K562 (cell line): ENCODE data around the gene DDX54. TPM values are rescaled to one million over a fixed set of nuclear protein-coding genes. Genes with fewer than 3 reads are reported as not detected.
A peak's percentile ranks its signal among the peaks of the same experiment; 100 is the strongest.
"Not testable (repeated sequence)": the region's sequence is repeated elsewhere in the genome, so short reads cannot be mapped to it uniquely, and the experiment has no call there.

Source experiments
- ATAC-seq: fragments of 200-7000 bp; cut with Tn5 transposase; 3 replicates; pipeline ENCODE4 v1.9.1; 2020; ENCODE audit warnings: moderate library complexity
- BruUV-seq: library from RNA; stranded (reverse); fragments of 400-500 nt; replicated peaks from 2 replicates; lab custom pipeline; 2021; lab: Mats Ljungman, UMichigan
- CTCF ChIA-PET: fragments of 300-600 bp; formaldehyde crosslinking; extraction: SDS; loops from one replicate; lab custom pipeline; 2021; ENCODE audit warnings: low intra/inter-chr PET ratio; lab: Yijun Ruan, JAX
- POLR2A ChIA-PET: fragments of 300-600, 350-650 bp; sonication (Branson Sonifier 250); formaldehyde crosslinking; extraction: SDS; loops from one replicate; lab custom pipeline; 2021; ENCODE audit warnings: antibody characterized with exemption, inconsistent platforms; lab: Yijun Ruan, JAX
- DNase-seq, 4 experiments: peaks; one replicate each; pipeline versions ENCODE4 v3.0.0 to v3.0.0-alpha.2; 2011 to 2018; ENCODE audit warnings: low spot score in 3 of 4, mixed read lengths in 3 of 4; ENCODE audit errors: extremely low read depth in 1 of 4
- FAIRE-seq: peaks from 2 replicates; lab custom pipeline; 2011; peaks lifted over from hg19 to GRCh38; lab: Jason Lieb, UNC
- H2AFZ ChIP-seq: 2 replicates; pipeline ENCODE4 v1.6.0; 2011; ENCODE audit warnings: low read depth, low read length, control low read depth, inconsistent platforms
- H3K27ac ChIP-seq: fragments of 200-600 bp; 3 replicates; pipeline ENCODE4 v1.8.0; 2011; ENCODE audit warnings: low read depth, mild to moderate bottlenecking, control low read depth, inconsistent platforms, low read length, moderate library complexity, mixed read lengths; ENCODE audit errors: extremely low read depth
- H3K27me3 ChIP-seq, 2 experiments: fragments of 300-600 bp in 1 of 2; 2 replicates in 1 of 2; 3 replicates in 1 of 2; pipeline versions ENCODE4 v1.6.0 to v1.8.0; 2011; ENCODE audit warnings: inconsistent platforms in 2 of 2, low read length in 2 of 2, mild to moderate bottlenecking in 1 of 2, mixed read lengths in 1 of 2, moderate library complexity in 1 of 2; ENCODE audit not compliant: control insufficient read depth in 2 of 2, insufficient read depth in 2 of 2
- H3K36me3 ChIP-seq: fragments of 300-600 bp; 3 replicates; pipeline ENCODE4 v1.8.0; 2011; ENCODE audit warnings: mild to moderate bottlenecking, low read length, inconsistent platforms; ENCODE audit not compliant: control insufficient read depth, insufficient read depth
- H3K4me1 ChIP-seq, 2 experiments: fragments of 200-600 bp in 1 of 2; replicated peaks in 1 of 2; 2 replicates in 1 of 2; 3 replicates in 1 of 2; pipeline versions ENCODE4 v1.5.1 to v1.8.0; 2011; ENCODE audit warnings: inconsistent platforms in 2 of 2, low read length in 2 of 2, mild to moderate bottlenecking in 1 of 2, mixed read lengths in 1 of 2, moderate library complexity in 1 of 2; ENCODE audit not compliant: control insufficient read depth in 2 of 2, insufficient read depth in 2 of 2
- H3K4me2 ChIP-seq: 2 replicates; pipeline ENCODE4 v1.6.1; 2011; ENCODE audit warnings: low read length, control low read depth, inconsistent platforms, mixed read lengths; ENCODE audit not compliant: insufficient read depth
- H3K4me3 ChIP-seq: fragments of 200-600 bp; sonication (generic), shearing (Covaris generic); 2 replicates; pipeline ENCODE4 v1.5.1; 2016; ENCODE audit warnings: control low read depth, inconsistent platforms
- H3K79me2 ChIP-seq: fragments of 200-600 bp; 3 replicates; pipeline ENCODE4 v1.8.0; 2011; ENCODE audit warnings: low read length, inconsistent platforms; ENCODE audit not compliant: control insufficient read depth, insufficient read depth
- H3K9ac ChIP-seq, 2 experiments: 2 replicates each; pipeline versions ENCODE4 v1.6.0 to v1.6.1; 2011; ENCODE audit warnings: low read depth in 2 of 2, low read length in 2 of 2, control low read depth in 1 of 2, inconsistent platforms in 1 of 2, mild to moderate bottlenecking in 1 of 2, mixed read lengths in 1 of 2; ENCODE audit not compliant: insufficient read depth in 1 of 2
- H3K9me1 ChIP-seq: one replicate; pipeline ENCODE4 v1.6.0; 2011; ENCODE audit warnings: inconsistent platforms, mild to moderate bottlenecking, low read length, moderate library complexity; ENCODE audit not compliant: control insufficient read depth, insufficient read depth
- H3K9me3 ChIP-seq: replicated peaks from 2 replicates; pipeline ENCODE4 v1.5.1; 2011; ENCODE audit warnings: low read depth, low read length, inconsistent platforms; ENCODE audit not compliant: control insufficient read depth, insufficient read depth
- H4K20me1 ChIP-seq: replicated peaks from 2 replicates; pipeline ENCODE4 v1.6.1; 2011; ENCODE audit warnings: low read length, inconsistent platforms, mixed read lengths; ENCODE audit not compliant: control insufficient read depth, insufficient read depth
- KLF1 ChIP-seq: fragments of 450-650 bp; IDR thresholded peaks from 2 replicates; pipeline ENCODE4 v1.6.1; 2016; ENCODE audit warnings: missing genetic modification characterization, missing compliant biosample characterization
- RBM25 ChIP-seq: fragments of 200-400 bp; formaldehyde crosslinking; IDR thresholded peaks from 2 replicates; pipeline ENCODE4 v1.6.1; 2018; ENCODE audit warnings: low read length, low read depth, moderate library complexity; ENCODE audit not compliant: severe bottlenecking
- ZNF146 ChIP-seq: IDR thresholded peaks from one replicate; pipeline ENCODE4 v1.6.1; 2018; ENCODE audit warnings: missing compliant biosample characterization; ENCODE audit not compliant: unreplicated experiment
- WGBS: fragments of 100-300 bp; shearing (Covaris generic); methylation state at CpG from one replicate; pipeline ENCODE4 v1.1.6; 2016; ENCODE audit warnings: low coverage, mixed read lengths; ENCODE audit not compliant: insufficient coverage; ENCODE audit errors: missing lambda C conversion rate; 5-methylcytosine and 5-hydroxymethylcytosine counted together
- in situ Hi-C: fragments of 300-500 bp; cut with MboI; formaldehyde crosslinking; loops from 4 replicates; pipeline ENCODE4 v1.15.0; 2018; ENCODE audit warnings: inconsistent platforms, mixed read lengths
- intact Hi-C: fragments of 100-400 bp; cut with micrococcal nuclease; formaldehyde crosslinking; loops from 2 replicates; pipeline ENCODE4 v1.14.2; 2022
- polyA plus RNA-seq, 8 experiments: library from polyadenylated mRNA; depleted of rRNA in 4 of 8; stranded (reverse) in 5 of 8; unstranded in 3 of 8; fragments of >200 nt; fragmentation: Nextera tagmentation in 2 of 8; fragmentation: Illumina TruSeq in 1 of 8; extraction: Ambion mirVana in 2 of 8; extraction: Trizol in 1 of 8; gene quantifications; 2 replicates each; pipeline versions ENCODE4 v1.2.1 to v1.2.3, GENCODE V29; 2011 to 2014; ENCODE audit warnings: inconsistent platforms in 1 of 8, missing spikeins in 1 of 8
- total RNA-seq, 7 experiments: library from RNA; depleted of rRNA in 6 of 7; stranded (reverse); fragments of >200 nt in 6 of 7; fragmentation: Illumina TruSeq in 2 of 7; extraction: Trizol in 2 of 7; gene quantifications; 2 replicates each; pipeline versions ENCODE4 v1.2.1 to v1.2.3, GENCODE V29; 2011 to 2021; ENCODE audit warnings: low replicate concordance in 1 of 7

The DDX54 gene
- total and polyA plus RNA-seq, 9 of the 15 experiments (the other 6 are each of a cell fraction or from before 2014, with no cell fraction given), result 1.4 to 135 (median 51.4) TPM

- H3K4me3 ChIP-seq, result no peak overlapping the region
- WGBS, result 0% methylated on average over 1 of the region's 1 CpG
- H3K79me2 ChIP-seq, result no peaks in the 10 kb centered on the region
- H3K36me3 ChIP-seq, result no peaks in the 10 kb centered on the region
- H3K27me3 ChIP-seq, result peaks cover 22 to 46% of the 10 kb centered on the region in 2 experiments; a peak in 4 of 5 replicates
- in situ Hi-C loops, result no loop called here
- H3K4me1 ChIP-seq, result peaks cover 0 to 15% of the 10 kb centered on the region in 2 experiments; a peak in 1 of 5 replicates
- no peak for DNase-seq
- CTCF ChIA-PET, result no interaction called here
- H3K27ac ChIP-seq, result no peak overlapping the region
- no peak overlapping the region for H3K4me2 ChIP-seq
- no peak for TF ChIP-seq KLF1 (tag)
- TF ChIP-seq ZNF146, result peak; percentile 65
- peak; percentile 19 for TF ChIP-seq RBM25
- TF ChIP-seq, all 486 proteins: peak for 2
- peaks cover 10% of the 10 kb centered on the region; the same call in 1 of the 2 replicates for H4K20me1 ChIP-seq
- FAIRE-seq (no peak), ATAC-seq (no peak)
- H2AFZ ChIP-seq, result no peak overlapping the region
- H3K9me1 ChIP-seq, result peaks cover 2% of the 10 kb centered on the region
- intact Hi-C loops, result no loop called here
- H3K9ac ChIP-seq, result no peak overlapping the region
- BruUV-seq, result no TSS peak
- H3K9me3 ChIP-seq, result no peaks in the 10 kb centered on the region; the same call in 1 of the 2 replicates
- POLR2A ChIA-PET, result no interaction called here
Observed at GRCh38 chr12:113118142-113118541, 67.1 kb downstream of the DDX54 start.

- FAIRE-seq, BruUV-seq, DNase-seq, H3K4me2 ChIP-seq, H3K36me3 ChIP-seq, in situ Hi-C loops, H2AFZ ChIP-seq, H3K4me3 ChIP-seq, H3K27ac ChIP-seq, H3K9ac ChIP-seq, CTCF ChIA-PET, intact Hi-C loops, H3K9me3 ChIP-seq, H3K9me1 ChIP-seq, ATAC-seq, H3K79me2 ChIP-seq: not testable (repeated sequence)
- POLR2A ChIA-PET, result interaction anchor here (1.0 kb wide), 1 partner anchor 11 kb away, joined by 5 read pairs; no protein-coding TSS in a partner anchor
- Histone ChIP-seq H3K27me3 (peaks cover 24 to 49% of the 10 kb centered on the region in 2 experiments; a peak in 4 of 5 replicates), H4K20me1 (peaks cover 13% of the 10 kb centered on the region; the same call in 1 of the 2 replicates), H3K4me1 (peaks cover 0 to 15% of the 10 kb centered on the region in 2 experiments; a peak in 1 of 5 replicates)
- 15% methylated on average over 8 of the region's 8 CpGs for WGBS
Observed at GRCh38 chr12:113117684-113118083, 67.6 kb downstream of the DDX54 start.
